Neural progenitor cell (in vitro differentiated cells): ENCODE data around the gene ZBTB20.

Source experiments
- EZH2 ChIP-seq: fragments of 200-600 bp; sonication (generic); IDR thresholded peaks from 2 replicates; pipeline ENCODE4 v1.6.1; 2017; ENCODE audit warnings: antibody characterized with exemption, mild to moderate bottlenecking, moderate library complexity
- EZH2phosphoT487 ChIP-seq: fragments of 200-600 bp; sonication (generic); IDR thresholded peaks from 2 replicates; pipeline ENCODE4 v1.6.1; 2017; ENCODE audit warnings: antibody characterized with exemption
- TF ChIP-seq, protein P1 (sequence below): fragments of 200-600 bp; sonication (generic); IDR thresholded peaks from 2 replicates; pipeline ENCODE4 v1.5.1; 2017; ENCODE audit warnings: antibody characterized with exemption, mild to moderate bottlenecking

DNA sequence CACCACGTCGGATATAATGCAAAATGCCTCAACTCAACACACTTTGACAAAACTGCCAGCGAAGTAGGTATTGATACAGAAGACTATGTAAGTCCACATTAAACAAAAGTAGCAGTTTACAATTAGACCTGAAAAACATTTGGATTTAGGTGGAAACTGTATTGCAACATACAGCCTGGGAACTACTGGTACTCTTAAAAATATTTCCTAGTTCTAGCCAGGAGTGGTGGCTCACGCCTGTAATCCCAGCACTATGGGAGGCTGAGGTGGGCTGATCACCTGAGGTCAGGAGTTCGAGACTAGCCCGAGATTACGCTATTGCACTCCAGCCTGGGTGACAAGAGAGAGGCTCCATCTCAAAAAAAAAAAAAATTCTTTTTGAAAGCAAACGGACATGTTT is 246.2 kb downstream of the ZBTB20 start:
- TF ChIP-seq, protein P1, sequence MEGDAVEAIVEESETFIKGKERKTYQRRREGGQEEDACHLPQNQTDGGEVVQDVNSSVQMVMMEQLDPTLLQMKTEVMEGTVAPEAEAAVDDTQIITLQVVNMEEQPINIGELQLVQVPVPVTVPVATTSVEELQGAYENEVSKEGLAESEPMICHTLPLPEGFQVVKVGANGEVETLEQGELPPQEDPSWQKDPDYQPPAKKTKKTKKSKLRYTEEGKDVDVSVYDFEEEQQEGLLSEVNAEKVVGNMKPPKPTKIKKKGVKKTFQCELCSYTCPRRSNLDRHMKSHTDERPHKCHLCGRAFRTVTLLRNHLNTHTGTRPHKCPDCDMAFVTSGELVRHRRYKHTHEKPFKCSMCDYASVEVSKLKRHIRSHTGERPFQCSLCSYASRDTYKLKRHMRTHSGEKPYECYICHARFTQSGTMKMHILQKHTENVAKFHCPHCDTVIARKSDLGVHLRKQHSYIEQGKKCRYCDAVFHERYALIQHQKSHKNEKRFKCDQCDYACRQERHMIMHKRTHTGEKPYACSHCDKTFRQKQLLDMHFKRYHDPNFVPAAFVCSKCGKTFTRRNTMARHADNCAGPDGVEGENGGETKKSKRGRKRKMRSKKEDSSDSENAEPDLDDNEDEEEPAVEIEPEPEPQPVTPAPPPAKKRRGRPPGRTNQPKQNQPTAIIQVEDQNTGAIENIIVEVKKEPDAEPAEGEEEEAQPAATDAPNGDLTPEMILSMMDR, result no peak
- TF ChIP-seq EZH2 (no peak), EZH2phosphoT487 (no peak)
